HG03108 (cell line): ENCODE results near the gene PMAIP1.

ENCODE experiments used
- ATAC-seq: cut with Tn5 transposase; IDR thresholded peaks from one replicate; pipeline ENCODE4 v1.9.1; 2021; ENCODE audit warnings: moderate library complexity; ENCODE audit not compliant: unreplicated experiment

The PMAIP1 gene

GRCh38 chr18:59945544-59945943 is 45.7 kb downstream of the PMAIP1 start:
- ATAC-seq: no peak

- peak; percentile 50 for ATAC-seq
Measured at GRCh38 chr18:59950215-59950944, 50.6 kb downstream of the PMAIP1 start.

DNA sequence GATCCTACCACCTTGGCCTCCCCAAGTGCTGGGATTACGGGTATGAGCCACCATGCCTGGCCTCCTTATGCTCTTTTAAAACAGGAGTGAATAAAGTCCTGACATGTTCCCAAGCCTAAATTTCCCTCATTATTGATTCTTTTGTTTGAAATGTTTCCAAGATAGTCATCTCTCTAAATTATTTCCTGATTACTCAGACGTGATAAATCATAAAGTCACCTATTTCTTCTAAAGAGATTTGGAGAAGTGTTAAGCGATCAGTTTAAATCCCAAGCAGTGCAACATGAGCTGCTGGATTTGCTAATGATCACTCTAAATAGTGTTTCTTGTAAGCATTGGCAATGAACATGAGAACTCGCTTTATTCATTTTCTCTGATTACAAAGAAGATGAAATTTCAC is 51.8 kb downstream of the PMAIP1 start:
- ATAC-seq: no peak

- no peak for ATAC-seq
Measured at GRCh38 chr18:59952283-59953007, 52.6 kb downstream of the PMAIP1 start.
